NB4 (cell line): Measurements from ENCODE around the gene C17orf113.
"Not testable (repeated sequence)": the region's sequence is repeated elsewhere in the genome, so short reads cannot be mapped to it uniquely, and the experiment has no call there.

Experiments
- DNase-seq: peaks from one replicate; pipeline ENCODE4 v3.0.0; 2010; ENCODE audit warnings: low read depth
- H3K4me3 ChIP-seq: one replicate; pipeline ENCODE4 v1.5.1; 2011; ENCODE audit warnings: mild to moderate bottlenecking, low read depth, low read length, moderate library complexity
- CTCF ChIP-seq: IDR thresholded peaks from one replicate; pipeline ENCODE4 v1.5.1; 2012; ENCODE audit warnings: low read depth, low read length
- MAX ChIP-seq: IDR thresholded peaks from 2 replicates; pipeline ENCODE4 v1.6.1; 2011; ENCODE audit warnings: low read depth, low read length
- MYC ChIP-seq: IDR thresholded peaks from 2 replicates; pipeline ENCODE4 v1.6.1; 2011; ENCODE audit warnings: low read depth, low read length
- POLR2A ChIP-seq: IDR thresholded peaks from 2 replicates; pipeline ENCODE4 v1.6.1; 2011; ENCODE audit warnings: mild to moderate bottlenecking; ENCODE audit not compliant: insufficient read length; ENCODE audit errors: extremely low read depth

The C17orf113 gene

GRCh38 chr17:42025936-42026335 is 24.5 kb downstream of the C17orf113 start:
- DNase-seq: no peak
- H3K4me3 ChIP-seq: no peak overlapping the region
- TF ChIP-seq MAX: no peak
- TF ChIP-seq MYC: no peak
- no peak for TF ChIP-seq POLR2A
- TF ChIP-seq CTCF: no peak

GRCh38 chr17:42025191-42025579 is 25.2 kb downstream of the C17orf113 start:
- H3K4me3 ChIP-seq: no peak overlapping the region
- TF ChIP-seq POLR2A: no peak
- no peak for TF ChIP-seq MYC
- TF ChIP-seq MAX: no peak
- no peak for TF ChIP-seq CTCF
- DNase-seq: no peak

GRCh38 chr17:42023524-42024349 is 26.7 kb downstream of the C17orf113 start:
- H3K4me3 ChIP-seq: peak overlapping the region; percentile 11
- DNase-seq: peak; percentile 94
- TF ChIP-seq CTCF (no peak), MAX (no peak), POLR2A (no peak), MYC (0 out of 2 replicates have a peak, but pooled peaks have one; percentile 28)

GRCh38 chr17:42020845-42021244 is 29.6 kb downstream of the C17orf113 start:
- peak overlapping the region; percentile 75 for H3K4me3 ChIP-seq
- DNase-seq: not testable (repeated sequence)

- peak; percentile 64 for TF ChIP-seq MYC
- TF ChIP-seq POLR2A: peak; percentile 49
- peak; percentile 88 for TF ChIP-seq CTCF
- TF ChIP-seq MAX: peak; percentile 19; the same call in 1 of the 2 replicates
- peak; percentile 95 for DNase-seq
- H3K4me3 ChIP-seq: peak within 1 kb of the TSS; percentile 75
These were observed 30.6 kb downstream of the C17orf113 start, which contains the start of gene NKIRAS2 for GRCh38 chr17:42019509-42020404. TSS of gene NKIRAS2 (plus strand) at chr17:42020090. CDS start at chr17:42021578, 1,488 bp downstream.

GRCh38 chr17:42018988-42019387 is 31.4 kb downstream of the C17orf113 start:
- H3K4me3 ChIP-seq: no peak overlapping the region
- no peak for DNase-seq
- no peak for TF ChIP-seq MAX
- no peak for TF ChIP-seq POLR2A
- no peak for TF ChIP-seq CTCF
- no peak for TF ChIP-seq MYC
